ENCODE measurements around the gene COQ9.

The COQ9 gene

GRCh38 chr16:57507136-57508034, 60.1 kb downstream of the COQ9 start:
- no peak overlapping the region for H3K4me3 ChIP-seq (replicated peaks; ENCODE audit: insufficient read depth, low read length)
- no peaks in the 10 kb centered on the region for H3K27me3 ChIP-seq (ENCODE audit: insufficient read depth, poor library complexity, severe bottlenecking)
- DNase-seq (ENCODE audit: low read depth in 1 of 2, low spot score in 1 of 2): no peak
- no peak overlapping the region for H3K27ac ChIP-seq (replicated peaks)
- TF ChIP-seq CTCF (IDR thresholded peaks at IDR 0.05; ENCODE audit: insufficient read depth, low read length): no peak
- no peak for TF ChIP-seq GABPA (IDR thresholded peaks at IDR 0.05; ENCODE audit: low read depth)
- TF ChIP-seq POLR2AphosphoS5 (IDR thresholded peaks at IDR 0.05; ENCODE audit: low read depth): no peak
- no peak for TF ChIP-seq SPI1 (IDR thresholded peaks at IDR 0.05; ENCODE audit: borderline replicate concordance, low read depth)

- no peak for DNase-seq (ENCODE audit: low read depth in 1 of 2, low spot score in 1 of 2)
- H3K4me3 ChIP-seq (replicated peaks; ENCODE audit: insufficient read depth, low read length): no peak overlapping the region
- H3K27me3 ChIP-seq (ENCODE audit: insufficient read depth, poor library complexity, severe bottlenecking): no peaks in the 10 kb centered on the region
- TF ChIP-seq GABPA (IDR thresholded peaks at IDR 0.05; ENCODE audit: low read depth) (no peak), CTCF (IDR thresholded peaks at IDR 0.05; ENCODE audit: insufficient read depth, low read length) (no peak), POLR2AphosphoS5 (IDR thresholded peaks at IDR 0.05; ENCODE audit: low read depth) (no peak), SPI1 (IDR thresholded peaks at IDR 0.05; ENCODE audit: borderline replicate concordance, low read depth) (no peak), REST (IDR thresholded peaks at IDR 0.05; ENCODE audit: insufficient replicate concordance, low read depth) (no peak)
- H3K27ac ChIP-seq (replicated peaks): no peak overlapping the region
Observed at GRCh38 chr16:57508035-57508425, 60.8 kb downstream of the COQ9 start.

- Histone ChIP-seq H3K4me3 (replicated peaks; ENCODE audit: insufficient read depth, low read length) (no peak overlapping the region), H3K27me3 (ENCODE audit: insufficient read depth, poor library complexity, severe bottlenecking) (no peaks in the 10 kb centered on the region), H3K27ac (replicated peaks) (no peak overlapping the region)
- TF ChIP-seq SPI1 (IDR thresholded peaks at IDR 0.05; ENCODE audit: borderline replicate concordance, low read depth): no peak
- no peak for TF ChIP-seq POLR2AphosphoS5 (IDR thresholded peaks at IDR 0.05; ENCODE audit: low read depth)
- TF ChIP-seq GABPA (IDR thresholded peaks at IDR 0.05; ENCODE audit: low read depth): no peak
- TF ChIP-seq REST (IDR thresholded peaks at IDR 0.05; ENCODE audit: insufficient replicate concordance, low read depth): no peak
- TF ChIP-seq CTCF (IDR thresholded peaks at IDR 0.05; ENCODE audit: insufficient read depth, low read length): no peak
- DNase-seq (ENCODE audit: low read depth in 1 of 2, low spot score in 1 of 2): no peak
Observed at GRCh38 chr16:57509231-57509923, 62.1 kb downstream of the COQ9 start.

All from HL-60 (cell line).